ENCODE results near the gene CERS5. TPM values are rescaled to one million over a fixed set of nuclear protein-coding genes. Genes with fewer than 3 reads are reported as not detected.
"Not testable (repeated sequence)": the region's sequence is repeated elsewhere in the genome, so short reads cannot be mapped to it uniquely, and the experiment has no call there.

Gene CERS5
- total RNA-seq, 1 donor from 2014 or later, result 72.3 TPM

- Mint-ChIP-seq H3K27ac (ENCODE audit: unreplicated experiment) (peak overlapping the region; percentile 24), H3K4me1 (ENCODE audit: unreplicated experiment) (no peaks in the 10 kb centered on the region), H3K4me3 (ENCODE audit: unreplicated experiment) (no peak overlapping the region), H3K9me3 (ENCODE audit: unreplicated experiment) (no peaks in the 10 kb centered on the region), H3K27me3 (ENCODE audit: unreplicated experiment) (no peaks in the 10 kb centered on the region), H3K36me3 (ENCODE audit: unreplicated experiment) (no peaks in the 10 kb centered on the region)
- TF ChIP-seq CTCF (IDR thresholded peaks at IDR 0.05), result no peak
- DNase-seq (ENCODE audit: extremely low spot score, unreplicated experiment), result no peak
Measured at GRCh38 chr12:50151047-50151687, 16.0 kb downstream of the CERS5 start.

GRCh38 chr12:50149311-50149710 lies 17.9 kb downstream of the CERS5 start:
- no peak overlapping the region for H3K27ac Mint-ChIP-seq (ENCODE audit: unreplicated experiment)
- DNase-seq (ENCODE audit: extremely low spot score, unreplicated experiment), result no peak
- H3K27me3 Mint-ChIP-seq (ENCODE audit: unreplicated experiment), result no peaks in the 10 kb centered on the region
- no peaks in the 10 kb centered on the region for H3K9me3 Mint-ChIP-seq (ENCODE audit: unreplicated experiment)
- TF ChIP-seq CTCF (IDR thresholded peaks at IDR 0.05), result no peak
- no peaks in the 10 kb centered on the region for H3K36me3 Mint-ChIP-seq (ENCODE audit: unreplicated experiment)
- peaks cover 2% of the 10 kb centered on the region for H3K4me1 Mint-ChIP-seq (ENCODE audit: unreplicated experiment)
- no peak overlapping the region for H3K4me3 Mint-ChIP-seq (ENCODE audit: unreplicated experiment)

GRCh38 chr12:50148011-50148410 lies 19.2 kb downstream of the CERS5 start:
- H3K36me3 Mint-ChIP-seq (ENCODE audit: unreplicated experiment); H3K27me3 Mint-ChIP-seq (ENCODE audit: unreplicated experiment); H3K9me3 Mint-ChIP-seq (ENCODE audit: unreplicated experiment); H3K4me3 Mint-ChIP-seq (ENCODE audit: unreplicated experiment); H3K27ac Mint-ChIP-seq (ENCODE audit: unreplicated experiment); H3K4me1 Mint-ChIP-seq (ENCODE audit: unreplicated experiment); DNase-seq (ENCODE audit: extremely low spot score, unreplicated experiment): not testable (repeated sequence)

GRCh38 chr12:50147281-50147680 lies 19.9 kb downstream of the CERS5 start:
- no peaks in the 10 kb centered on the region for H3K27me3 Mint-ChIP-seq (ENCODE audit: unreplicated experiment)
- TF ChIP-seq CTCF (IDR thresholded peaks at IDR 0.05), result no peak

GRCh38 chr12:50145439-50145838 lies 21.7 kb downstream of the CERS5 start:
- no peak overlapping the region for H3K4me3 Mint-ChIP-seq (ENCODE audit: unreplicated experiment)
- H3K27me3 Mint-ChIP-seq (ENCODE audit: unreplicated experiment), result no peaks in the 10 kb centered on the region
- peaks cover 20% of the 10 kb centered on the region for H3K36me3 Mint-ChIP-seq (ENCODE audit: unreplicated experiment)
- H3K27ac Mint-ChIP-seq (ENCODE audit: unreplicated experiment), result no peak overlapping the region
- H3K9me3 Mint-ChIP-seq (ENCODE audit: unreplicated experiment), result no peaks in the 10 kb centered on the region
- no peak for DNase-seq (ENCODE audit: extremely low spot score, unreplicated experiment)
- peaks cover 2% of the 10 kb centered on the region for H3K4me1 Mint-ChIP-seq (ENCODE audit: unreplicated experiment)
- TF ChIP-seq CTCF (IDR thresholded peaks at IDR 0.05), result no peak

More at GRCh38 chr12:50147281-50147680, 19.9 kb downstream of the CERS5 start:
- Mint-ChIP-seq H3K4me1 (ENCODE audit: unreplicated experiment) (peaks cover 2% of the 10 kb centered on the region), H3K9me3 (ENCODE audit: unreplicated experiment) (no peaks in the 10 kb centered on the region), H3K4me3 (ENCODE audit: unreplicated experiment) (no peak overlapping the region), H3K36me3 (ENCODE audit: unreplicated experiment) (peaks cover 8% of the 10 kb centered on the region), H3K27ac (ENCODE audit: unreplicated experiment) (no peak overlapping the region)
- DNase-seq (ENCODE audit: extremely low spot score, unreplicated experiment), result no peak
